ENCODE results near the gene NKX1-1.

GRCh38 chr4:1380368-1381151 is 25.7 kb downstream of the NKX1-1 start:
- TF ChIP-seq CTCF (conservative IDR thresholded peaks at IDR 0.05 in 1 of 2, IDR thresholded peaks at IDR 0.05 in 1 of 2; ENCODE audit: low read depth in 1 of 2, low read length in 2 of 2) (no peak), EZH2 (IDR thresholded peaks at IDR 0.05; ENCODE audit: low read length, missing control alignments) (no peak)
